HAP-1 (cell line): ENCODE measurements around the gene HYAL1.

Source experiments
- DNase-seq, 2 experiments: peaks; one replicate each; pipeline ENCODE4 v3.0.0-alpha.2; 2016 to 2020; ENCODE audit warnings: low spot score in 2 of 2
- H3K27me3 ChIP-seq: fragments of 250-450 bp; sonication (Bioruptor Pico); 2 replicates; pipeline ENCODE4 v1.5.1; 2020; ENCODE audit warnings: low read depth, mild to moderate bottlenecking, moderate library complexity
- H3K36me3 ChIP-seq: fragments of 250-450 bp; sonication (Bioruptor Pico); replicated peaks from 2 replicates; pipeline ENCODE4 v1.5.1; 2020; ENCODE audit warnings: mild to moderate bottlenecking
- H3K4me1 ChIP-seq: fragments of 250-450 bp; sonication (Bioruptor Pico); 2 replicates; pipeline ENCODE4 v1.5.1; 2020; ENCODE audit warnings: mild to moderate bottlenecking
- H3K4me3 ChIP-seq: fragments of 250-450 bp; sonication (Bioruptor Pico); 2 replicates; pipeline ENCODE4 v1.5.1; 2020; ENCODE audit warnings: mild to moderate bottlenecking, moderate library complexity
- H3K9me3 ChIP-seq: fragments of 250-450 bp; sonication (Bioruptor Pico); 2 replicates; pipeline ENCODE4 v1.5.1; 2020; ENCODE audit warnings: mild to moderate bottlenecking, moderate library complexity
- in situ Hi-C: fragments of 300-500 bp; cut with MboI; formaldehyde crosslinking; loops from 3 replicates; pipeline ENCODE4 v1.14.3; 2020; ENCODE audit warnings: low sequenced_read_pairs, inconsistent platforms, mixed read lengths

Gene HYAL1

GRCh38 chr3:50303013-50303815 is at the start of gene HYAL1:
TSS of gene HYAL1 (minus strand) at chr3:50303574. CDS start at chr3:50302956, 618 bp downstream.
- Histone ChIP-seq H3K4me1 (peaks cover 10% of the 10 kb centered on the region), H3K36me3 (no peaks in the 10 kb centered on the region), H3K4me3 (no peak within 1 kb of the TSS), H3K9me3 (peaks cover 14% of the 10 kb centered on the region), H3K27me3 (no peaks in the 10 kb centered on the region)
- DNase-seq = peak in 1 of 2 experiments; percentile 71
- in situ Hi-C loops = no loop called here

- DNase-seq = peak in 1 of 2 experiments; percentile 22
- in situ Hi-C loops = loop anchor here (10.0 kb wide), 1 partner anchor 1032 kb away; the partner anchor contains the start of gene MANF
- Histone ChIP-seq H3K9me3 (no peaks in the 10 kb centered on the region), H3K4me1 (peaks cover 26% of the 10 kb centered on the region), H3K4me3 (no peak overlapping the region), H3K36me3 (peaks cover 61% of the 10 kb centered on the region), H3K27me3 (no peaks in the 10 kb centered on the region)
These were observed 49.4 kb upstream of the HYAL1 start for GRCh38 chr3:50352781-50353180.

- Histone ChIP-seq H3K36me3 (peaks cover 50% of the 10 kb centered on the region), H3K9me3 (no peaks in the 10 kb centered on the region), H3K27me3 (no peaks in the 10 kb centered on the region), H3K4me3 (peak overlapping the region; percentile 90), H3K4me1 (peaks cover 12% of the 10 kb centered on the region)
- DNase-seq = no peak
- in situ Hi-C loops = loop anchor here (10.0 kb wide), 1 partner anchor 1033 kb away; the partner anchor contains the start of gene MANF
These were observed 47.9 kb upstream of the HYAL1 start for GRCh38 chr3:50351323-50351697.

GRCh38 chr3:50350527-50351322 is 47.4 kb upstream of the HYAL1 start, which contains the start of the genes CYB561D2 and NPRL2:
TSS of gene CYB561D2 (plus strand) at chr3:50350862. CDS start at chr3:50351434, 572 bp downstream.
TSS of gene NPRL2 (minus strand) at chr3:50350775. CDS start at chr3:50350652, 123 bp downstream.
- peak within 1 kb of the TSS; percentile 90 for H3K4me3 ChIP-seq
- no peaks in the 10 kb centered on the region for H3K9me3 ChIP-seq
- peaks cover 45% of the 10 kb centered on the region for H3K36me3 ChIP-seq
- peaks cover 9% of the 10 kb centered on the region for H3K4me1 ChIP-seq
- no peaks in the 10 kb centered on the region for H3K27me3 ChIP-seq
- in situ Hi-C loops = loop anchor here (10.0 kb wide), 1 partner anchor 1034 kb away; the partner anchor contains the start of gene MANF
- DNase-seq = peak; percentile 89 to 99

GRCh38 chr3:50350213-50350526 is 46.8 kb upstream of the HYAL1 start:
- peak overlapping the region; percentile 90 for H3K4me3 ChIP-seq
- H3K27me3 ChIP-seq = no peaks in the 10 kb centered on the region
- H3K9me3 ChIP-seq = no peaks in the 10 kb centered on the region
- no peak for DNase-seq
- H3K36me3 ChIP-seq = peaks cover 39% of the 10 kb centered on the region
- in situ Hi-C loops = loop anchor here (10.0 kb wide), 1 partner anchor 1035 kb away; the partner anchor contains the start of gene MANF
- peaks cover 9% of the 10 kb centered on the region for H3K4me1 ChIP-seq

- Histone ChIP-seq H3K4me3 (no peak overlapping the region), H3K4me1 (peaks cover 9% of the 10 kb centered on the region), H3K27me3 (no peaks in the 10 kb centered on the region), H3K9me3 (no peaks in the 10 kb centered on the region), H3K36me3 (peaks cover 21% of the 10 kb centered on the region)
- in situ Hi-C loops = loop anchor here (5.0 kb wide), 1 partner anchor 200 kb away; no protein-coding TSS in a partner anchor
- peak; percentile 57 to 83 for DNase-seq
These were observed 43.9 kb upstream of the HYAL1 start for GRCh38 chr3:50347187-50347813.

GRCh38 chr3:50345586-50346234 is 42.3 kb upstream of the HYAL1 start, which contains the start of gene ZMYND10:
TSS of gene ZMYND10 (minus strand) at chr3:50345732. CDS start at chr3:50345579, 153 bp downstream.
- no peak within 1 kb of the TSS for H3K4me3 ChIP-seq
- in situ Hi-C loops = loop anchor here (5.0 kb wide), 1 partner anchor 202 kb away; no protein-coding TSS in a partner anchor

GRCh38 chr3:50345008-50345407 is 41.6 kb upstream of the HYAL1 start:
- Histone ChIP-seq H3K4me3 (no peak overlapping the region), H3K27me3 (no peaks in the 10 kb centered on the region), H3K9me3 (no peaks in the 10 kb centered on the region), H3K4me1 (peaks cover 3% of the 10 kb centered on the region), H3K36me3 (peaks cover 18% of the 10 kb centered on the region)
- in situ Hi-C loops = loop anchor here (5.0 kb wide), 1 partner anchor 202 kb away; no protein-coding TSS in a partner anchor
- DNase-seq = peak in 1 of 2 experiments; percentile 7

More at GRCh38 chr3:50345586-50346234, 42.3 kb upstream of the HYAL1 start, which contains the start of gene ZMYND10:
- H3K9me3 ChIP-seq = no peaks in the 10 kb centered on the region
- H3K36me3 ChIP-seq = peaks cover 18% of the 10 kb centered on the region
- DNase-seq = no peak
- no peaks in the 10 kb centered on the region for H3K27me3 ChIP-seq
- H3K4me1 ChIP-seq = peaks cover 9% of the 10 kb centered on the region

- Histone ChIP-seq H3K27me3 (no peaks in the 10 kb centered on the region), H3K9me3 (no peaks in the 10 kb centered on the region), H3K4me3 (no peak overlapping the region), H3K4me1 (peaks cover 9% of the 10 kb centered on the region), H3K36me3 (peaks cover 7% of the 10 kb centered on the region)
- DNase-seq = peak in 1 of 2 experiments; percentile 19
- in situ Hi-C loops = no loop called here
These were observed 39.6 kb upstream of the HYAL1 start for GRCh38 chr3:50342813-50343633.

GRCh38 chr3:50341996-50342650 is 38.7 kb upstream of the HYAL1 start:
- in situ Hi-C loops = no loop called here
- DNase-seq = no peak
- peaks cover 13% of the 10 kb centered on the region for H3K4me1 ChIP-seq
- H3K36me3 ChIP-seq = no peaks in the 10 kb centered on the region
- H3K4me3 ChIP-seq = no peak overlapping the region
- H3K9me3 ChIP-seq = no peaks in the 10 kb centered on the region
- no peaks in the 10 kb centered on the region for H3K27me3 ChIP-seq

GRCh38 chr3:50341537-50341936 is 38.2 kb upstream of the HYAL1 start:
- Histone ChIP-seq H3K27me3 (no peaks in the 10 kb centered on the region), H3K9me3 (no peaks in the 10 kb centered on the region), H3K4me3 (no peak overlapping the region), H3K36me3 (peaks cover 5% of the 10 kb centered on the region; the same call in 1 of the 2 replicates), H3K4me1 (peaks cover 13% of the 10 kb centered on the region)
- in situ Hi-C loops = no loop called here
- DNase-seq = peak in 1 of 2 experiments; percentile 6
